SK-N-MC (cell line): ENCODE results near the gene OR10R2.

Experiments
- EZH2 ChIP-seq: fragments of 200-600 bp; sonication (generic); IDR thresholded peaks from one replicate; pipeline ENCODE4 v1.6.1; 2017; ENCODE audit warnings: antibody characterized with exemption
- POLR2AphosphoS5 ChIP-seq: IDR thresholded peaks from 2 replicates; pipeline ENCODE4 v1.6.1; 2012; ENCODE audit warnings: mild to moderate bottlenecking, low read depth, low read length, borderline replicate concordance

DNA sequence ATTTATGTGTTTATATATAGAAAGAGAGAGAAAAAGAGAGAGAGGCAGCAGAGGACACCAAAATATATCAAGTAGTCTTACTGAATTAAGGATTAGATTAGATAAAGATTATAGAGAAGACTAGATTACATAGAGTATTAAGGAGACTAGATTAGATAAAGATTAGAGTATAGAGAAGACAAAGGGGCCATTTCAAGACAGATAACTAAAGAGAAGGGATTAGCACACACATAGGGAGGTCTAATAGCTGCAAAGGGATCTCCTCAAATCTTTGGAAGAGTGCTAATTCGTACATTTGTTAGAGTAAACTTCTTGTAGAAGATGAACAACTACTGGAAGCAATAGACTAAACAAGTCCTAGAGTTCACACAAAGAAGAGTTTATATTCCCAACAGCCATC is 48.0 kb downstream of the OR10R2 start:
- TF ChIP-seq POLR2AphosphoS5 (no peak), EZH2 (no peak)
